AML-193 (cell line): Measurements from ENCODE around the gene SYNDIG1.

ENCODE experiments used
- DNase-seq, 2 experiments: peaks; one replicate each; lab custom pipeline; 2025; lab: John Stamatoyannopoulos, UW

SYNDIG1 gene

GRCh38 chr20:24567508-24567907 lies 98.1 kb downstream of the SYNDIG1 start:
- DNase-seq = no peak

DNA sequence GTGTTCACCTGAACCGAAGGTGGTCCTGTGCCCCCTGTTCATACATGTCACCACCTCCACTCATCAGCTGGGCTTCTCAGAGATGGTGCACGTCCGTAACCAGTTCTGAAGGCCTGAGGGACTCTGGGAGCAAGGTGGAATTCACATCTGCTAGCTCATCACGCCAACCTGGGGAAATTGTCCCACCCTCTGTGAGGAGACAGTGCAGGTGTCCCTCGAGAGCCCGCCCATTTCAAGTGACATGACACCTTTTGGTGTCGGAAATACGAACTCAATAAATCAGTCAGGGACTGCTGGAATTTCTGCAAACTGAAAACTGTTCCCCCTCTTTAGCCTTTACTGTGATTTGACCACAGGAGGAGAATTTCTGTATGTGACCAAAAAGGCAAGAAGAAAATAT lies 99.4 kb downstream of the SYNDIG1 start:
- no peak for DNase-seq

GRCh38 chr20:24571159-24571558 lies 101.7 kb downstream of the SYNDIG1 start:
- no peak for DNase-seq

- no peak for DNase-seq
Measured at GRCh38 chr20:24572140-24572539, 102.7 kb downstream of the SYNDIG1 start.

DNA sequence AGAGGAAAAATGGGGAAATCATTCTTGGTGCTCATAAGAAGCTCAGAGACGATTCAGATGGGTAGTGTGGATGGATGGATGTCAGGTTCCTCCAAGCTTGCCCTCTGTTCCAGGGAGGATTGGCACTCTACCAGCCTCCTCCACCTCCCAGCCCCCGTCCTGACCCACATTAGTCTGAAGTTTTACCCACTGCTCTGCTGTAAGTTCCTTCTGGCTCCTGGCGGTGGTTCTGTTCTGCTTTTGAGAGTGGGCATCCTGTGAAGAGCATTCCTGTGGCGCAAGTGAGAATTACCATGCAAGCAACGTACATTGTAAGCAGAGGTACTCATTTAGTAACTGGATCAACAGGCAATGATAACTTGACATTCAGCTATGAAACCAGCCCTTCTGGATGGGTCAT lies 103.4 kb downstream of the SYNDIG1 start:
- no peak for DNase-seq

DNA sequence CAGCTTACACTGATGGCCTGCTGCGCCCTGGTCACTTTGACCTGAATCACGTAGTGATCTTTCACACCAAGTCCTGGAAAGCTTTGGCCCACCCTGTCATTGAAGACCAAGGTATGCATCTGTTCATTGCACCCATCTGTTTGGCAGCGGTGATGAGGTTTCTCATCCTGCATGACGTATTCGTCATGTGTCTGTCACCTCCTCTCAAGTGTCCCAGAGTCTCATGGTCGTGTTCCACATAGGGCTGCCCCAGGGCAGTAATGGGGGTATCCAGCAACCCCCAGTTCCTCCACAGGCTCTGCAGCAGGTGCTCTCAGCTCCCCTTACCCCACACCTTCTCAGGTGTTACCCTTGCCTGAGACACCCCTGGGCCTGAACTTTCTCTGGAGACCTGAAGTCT lies 104.1 kb downstream of the SYNDIG1 start:
- DNase-seq = no peak

- no peak for DNase-seq
Measured at GRCh38 chr20:24574307-24574706, 104.9 kb downstream of the SYNDIG1 start.

DNA sequence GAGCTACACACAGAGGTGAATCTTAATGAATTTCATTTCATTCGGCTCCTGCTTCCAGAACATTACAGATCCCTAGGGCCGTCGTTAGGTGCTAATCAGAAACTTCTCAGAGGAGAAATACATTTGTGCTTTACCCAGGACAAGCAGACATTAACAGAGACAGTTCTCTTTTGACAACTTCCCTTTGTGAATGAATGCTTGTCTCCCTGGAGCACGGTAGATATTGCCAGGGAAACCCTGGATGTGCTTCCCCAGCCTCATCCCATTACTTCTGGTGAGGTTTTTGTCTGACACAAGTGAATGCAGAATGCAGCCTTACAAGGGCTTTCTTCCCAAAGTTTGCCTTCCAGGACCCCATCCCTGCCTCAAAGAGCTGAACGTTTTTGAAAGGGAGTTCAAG lies 105.4 kb downstream of the SYNDIG1 start:
- no peak for DNase-seq

GRCh38 chr20:24575811-24576210 lies 106.4 kb downstream of the SYNDIG1 start:
- no peak for DNase-seq

DNA sequence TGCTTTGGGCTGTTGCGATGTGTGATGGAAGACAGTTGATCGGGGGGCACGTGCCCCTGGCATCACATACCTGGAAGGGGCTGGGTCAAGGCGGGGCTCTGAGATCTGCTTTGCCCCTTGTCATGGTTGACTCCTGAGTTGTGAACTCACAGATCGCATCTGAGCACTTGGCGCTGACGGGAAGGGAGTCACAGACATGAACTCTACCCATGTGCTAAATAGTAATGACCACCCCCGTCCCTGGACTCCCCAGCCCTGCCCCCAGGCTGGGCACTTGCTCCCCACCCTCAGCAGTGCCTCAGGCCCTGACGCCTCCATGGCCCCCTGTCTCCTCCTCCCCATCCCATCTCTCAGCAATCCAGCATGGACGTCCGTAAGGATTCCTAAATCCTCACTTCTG lies 107.0 kb downstream of the SYNDIG1 start:
- no peak for DNase-seq

GRCh38 chr20:24577271-24577909 lies 108.0 kb downstream of the SYNDIG1 start:
- DNase-seq = no peak

GRCh38 chr20:24578567-24579415 lies 109.4 kb downstream of the SYNDIG1 start:
- DNase-seq = no peak

DNA sequence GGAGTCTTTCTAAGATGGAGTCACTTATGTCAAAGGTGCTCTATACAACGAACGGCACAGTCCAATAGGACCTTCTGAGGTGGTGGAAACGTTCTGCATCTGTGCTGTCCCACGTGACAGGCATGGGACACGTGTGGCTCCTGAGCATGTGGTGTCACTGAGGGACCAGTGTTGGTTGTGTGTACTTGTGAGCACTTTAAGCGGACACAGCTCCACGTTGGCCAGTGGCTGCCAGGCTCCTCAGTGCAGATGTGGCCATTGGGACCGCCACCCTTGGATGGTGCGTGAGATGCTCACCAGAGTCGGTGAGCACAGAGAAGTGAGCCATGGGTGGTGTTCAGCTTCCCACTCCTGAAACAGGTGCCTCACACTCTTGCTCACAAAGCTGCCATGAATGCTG lies 110.0 kb downstream of the SYNDIG1 start:
- DNase-seq = no peak

- DNase-seq = no peak
Measured at GRCh38 chr20:24580006-24580405, 110.6 kb downstream of the SYNDIG1 start.

DNA sequence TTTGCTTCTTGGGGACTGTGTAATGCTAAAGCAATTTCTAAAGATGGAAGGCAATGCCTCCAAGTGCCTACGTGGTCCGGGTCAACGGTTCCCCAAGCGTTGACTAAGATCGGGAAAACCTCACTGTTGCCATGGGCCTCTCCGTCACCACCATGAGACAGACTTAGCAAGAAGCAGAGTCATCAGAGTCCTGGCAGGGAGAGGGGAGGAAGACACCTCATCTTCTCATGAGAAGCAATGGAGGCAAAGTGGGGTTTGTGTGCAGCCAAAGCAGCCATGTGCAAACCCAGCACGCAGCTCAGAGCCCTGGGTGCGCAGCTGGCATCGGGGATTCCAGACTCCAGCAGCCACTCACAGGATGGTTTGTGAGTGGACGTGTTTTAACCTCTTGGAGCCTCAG lies 111.4 kb downstream of the SYNDIG1 start:
- DNase-seq = no peak

- no peak for DNase-seq
Measured at GRCh38 chr20:24581443-24582170, 112.2 kb downstream of the SYNDIG1 start.

DNA sequence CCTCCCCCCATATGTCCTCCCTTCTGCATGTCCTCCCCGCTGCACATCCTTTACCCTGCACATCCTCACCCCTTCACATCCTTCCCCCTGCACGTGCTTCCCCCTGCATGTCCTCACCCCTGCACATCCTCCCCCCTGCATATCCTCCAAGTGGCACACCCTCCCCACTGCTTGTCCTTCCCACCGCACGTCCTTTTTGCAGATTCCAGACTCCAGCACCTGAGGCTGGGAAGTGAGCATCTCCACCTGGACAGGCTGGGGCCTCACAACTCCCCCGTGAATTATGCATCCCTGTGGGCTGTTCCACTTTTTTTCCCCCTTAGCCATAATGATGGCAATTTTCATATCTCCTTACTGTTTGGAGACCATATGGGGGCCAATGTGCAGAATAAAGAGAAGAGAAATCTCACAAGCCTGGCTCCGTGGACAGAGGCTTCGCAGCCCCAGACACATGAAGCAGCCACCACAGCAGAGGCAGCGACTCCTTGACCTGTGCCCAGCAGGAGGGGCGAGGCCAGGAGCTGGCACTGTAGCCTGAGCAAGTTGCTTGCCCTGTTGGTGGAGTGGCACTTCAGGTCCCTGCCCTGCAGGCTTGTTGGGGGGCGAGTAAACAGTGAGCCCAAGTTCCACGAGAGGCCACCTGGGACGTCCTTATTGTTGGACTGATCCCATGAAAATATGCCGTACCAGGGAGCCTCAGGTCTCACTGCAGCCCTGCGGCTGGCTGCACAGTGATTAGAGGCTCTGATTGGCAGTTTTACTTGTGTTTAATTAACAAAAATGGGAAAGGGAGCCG lies 113.1 kb downstream of the SYNDIG1 start:
- DNase-seq = no peak

- no peak for DNase-seq
Measured at GRCh38 chr20:24583169-24583792, 113.9 kb downstream of the SYNDIG1 start.

DNA sequence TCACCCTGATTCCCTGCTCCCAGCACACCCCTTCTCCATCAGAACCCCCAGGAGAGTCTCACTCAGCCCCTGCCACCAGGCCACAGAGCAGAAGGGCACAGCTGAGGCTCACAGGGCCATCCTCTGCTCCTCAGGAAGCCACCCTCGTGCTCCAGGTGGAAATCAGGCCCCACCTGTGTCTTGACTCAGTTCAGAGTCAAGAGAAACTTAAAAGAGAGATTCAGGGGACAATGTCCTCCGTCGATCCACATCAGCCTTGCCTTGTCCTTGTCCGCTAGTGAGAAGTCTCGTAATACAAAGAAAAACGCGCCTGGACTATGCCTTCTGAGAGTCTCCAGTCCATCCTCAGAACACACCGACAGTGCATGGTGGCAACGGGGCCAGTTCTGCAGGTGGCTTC lies 114.6 kb downstream of the SYNDIG1 start:
- DNase-seq = no peak

DNA sequence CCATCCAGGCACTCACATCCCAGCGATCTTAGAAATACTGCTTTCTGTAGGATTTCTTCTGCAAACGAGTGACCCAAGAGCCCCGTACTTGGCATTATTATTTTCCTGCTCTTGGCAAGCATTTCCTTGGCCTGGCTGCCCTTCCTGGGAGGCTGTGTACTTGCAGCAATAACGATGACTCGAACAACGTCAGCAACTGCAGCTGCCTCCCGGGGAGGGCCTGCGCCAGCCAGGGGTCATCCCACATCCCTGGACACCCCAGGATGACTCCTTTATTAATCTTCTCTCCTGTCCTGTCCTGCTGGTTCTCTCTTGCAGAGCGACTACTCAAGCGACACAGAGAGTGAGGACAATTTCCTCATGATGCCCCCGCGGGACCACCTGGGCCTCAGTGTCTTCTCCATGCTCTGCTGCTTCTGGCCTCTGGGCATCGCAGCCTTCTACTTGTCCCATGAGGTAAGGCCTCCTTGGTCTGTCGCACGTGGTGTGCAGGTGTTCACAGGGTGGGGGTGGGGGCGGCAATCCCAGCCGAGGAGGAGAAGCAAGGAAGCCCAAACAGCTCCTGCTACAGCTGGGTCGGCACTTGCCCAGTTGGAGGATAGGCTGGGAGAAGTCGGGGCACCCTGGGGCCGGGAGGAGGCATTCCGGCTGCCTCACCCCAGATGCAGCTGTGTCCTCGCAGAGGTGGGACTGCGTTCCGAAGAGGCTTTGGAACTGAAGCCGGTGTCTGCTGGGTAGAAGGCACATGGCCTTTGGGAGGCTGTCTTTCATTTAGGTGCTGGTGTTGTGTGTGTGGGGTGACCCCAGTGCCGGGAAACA lies 115.3 kb downstream of the SYNDIG1 start:
- no peak for DNase-seq
